ENCODE results near the gene TRIAP1.

TRIAP1 gene

DNA sequence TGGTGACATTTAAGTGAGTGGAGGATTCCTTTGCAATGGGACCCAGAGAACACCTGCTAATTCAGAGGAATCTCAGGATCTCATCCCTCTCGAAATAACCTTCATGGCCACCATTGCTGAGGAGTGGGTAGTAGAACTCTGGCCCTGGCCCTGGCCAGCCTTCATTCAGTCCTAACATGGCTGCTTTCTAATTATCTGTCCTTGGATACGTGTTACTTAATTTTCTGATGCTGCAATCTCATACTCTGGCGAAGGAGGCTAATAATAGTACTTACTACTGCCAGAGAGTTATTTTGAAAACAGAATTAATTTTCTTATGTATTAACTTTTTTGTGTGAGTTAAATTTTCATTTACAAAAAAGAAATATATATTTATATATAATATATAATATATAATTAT, 20.4 kb downstream of the TRIAP1 start:
- no peak for DNase-seq

DNA sequence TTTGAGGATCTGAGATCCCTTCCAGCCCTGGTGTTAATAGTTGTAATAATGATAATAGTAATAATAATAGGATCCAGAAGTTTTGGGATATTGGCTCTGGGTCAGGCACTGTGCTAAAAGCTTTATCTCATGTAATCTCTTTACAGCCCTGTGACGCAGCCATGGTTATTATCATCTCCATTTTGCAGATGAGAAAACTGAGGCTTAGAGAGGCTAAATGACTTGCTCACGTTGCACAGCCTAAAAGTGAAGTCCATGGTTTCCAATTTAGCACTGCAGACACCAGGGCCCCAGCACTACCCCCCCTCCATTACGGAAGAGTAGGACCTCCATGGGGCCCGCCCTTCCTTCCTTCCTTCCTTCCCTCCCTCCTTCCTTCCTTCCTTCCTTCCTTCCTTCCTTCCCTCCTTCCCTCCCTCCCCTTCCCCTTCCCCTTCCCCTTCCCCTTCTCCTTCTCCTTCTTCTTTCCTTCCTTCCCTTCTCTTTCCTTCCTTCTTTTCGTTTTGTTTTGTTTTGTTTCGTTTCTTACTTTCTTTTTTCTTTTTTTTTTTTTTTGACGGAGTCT, 23.2 kb downstream of the TRIAP1 start:
- no peak for DNase-seq

- no peak for DNase-seq
These were observed 24.5 kb downstream of the TRIAP1 start for GRCh38 chr12:120421701-120422100.

DNA sequence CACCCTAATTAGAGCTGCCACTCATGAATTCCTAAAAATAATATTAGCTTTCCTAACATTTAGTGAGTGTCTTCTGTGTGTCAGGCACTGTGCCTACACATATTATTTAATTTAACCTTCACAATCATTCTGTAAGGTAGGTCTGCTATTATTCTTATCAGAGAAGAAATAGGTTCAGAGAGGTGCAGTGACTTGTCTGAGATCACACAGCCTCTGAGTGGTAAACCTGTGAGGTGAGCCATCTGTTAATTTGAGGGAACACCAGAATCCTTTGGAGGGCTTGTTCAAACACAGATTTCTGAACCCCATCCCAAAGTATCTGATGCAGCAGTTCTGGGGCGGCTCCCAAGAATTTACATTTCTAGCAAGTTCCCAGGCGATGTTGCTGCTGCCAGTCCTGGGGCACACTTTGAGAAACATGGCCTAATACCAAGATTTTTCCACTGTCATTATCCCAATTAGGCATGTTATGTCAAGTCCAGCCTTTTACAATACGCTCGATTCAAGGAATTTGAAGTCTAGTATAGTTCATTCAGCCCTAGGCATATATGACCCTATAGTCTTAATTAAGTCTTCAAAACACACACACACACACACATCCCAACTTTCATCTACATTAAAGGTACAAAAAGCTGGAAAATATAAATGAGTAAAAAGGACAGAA, 28.1 kb downstream of the TRIAP1 start:
- no peak for DNase-seq

GRCh38 chr12:120416490-120417216, 29.5 kb downstream of the TRIAP1 start:
- no peak for DNase-seq

- DNase-seq, result no peak
These were observed 32.1 kb downstream of the TRIAP1 start for GRCh38 chr12:120413901-120414695.

GRCh38 chr12:120412421-120412820, 33.8 kb downstream of the TRIAP1 start:
- DNase-seq, result no peak

DNA sequence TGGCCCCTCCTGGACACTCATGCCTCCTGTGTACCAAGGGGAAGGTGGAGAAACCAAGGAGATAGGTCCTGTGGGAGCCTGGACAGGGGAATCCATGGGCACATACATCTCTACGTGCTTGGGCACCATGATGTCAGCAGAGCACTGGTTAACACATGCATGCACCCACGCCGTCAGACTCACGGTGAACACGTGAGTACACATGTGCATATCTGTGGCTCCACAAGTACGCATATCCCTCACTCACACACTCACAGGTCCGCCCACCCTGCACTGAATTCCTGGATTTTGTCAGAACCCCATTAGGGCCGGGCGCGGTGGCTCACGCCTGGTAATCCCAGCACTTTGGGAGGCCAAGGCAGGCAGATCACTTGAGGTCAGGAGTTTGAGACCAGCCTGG, 37.4 kb downstream of the TRIAP1 start:
- DNase-seq, result no peak

GRCh38 chr12:120406553-120406952, 39.6 kb downstream of the TRIAP1 start:
- no peak for DNase-seq

- DNase-seq, result no peak
These were observed 40.1 kb downstream of the TRIAP1 start for GRCh38 chr12:120406069-120406468.

DNA sequence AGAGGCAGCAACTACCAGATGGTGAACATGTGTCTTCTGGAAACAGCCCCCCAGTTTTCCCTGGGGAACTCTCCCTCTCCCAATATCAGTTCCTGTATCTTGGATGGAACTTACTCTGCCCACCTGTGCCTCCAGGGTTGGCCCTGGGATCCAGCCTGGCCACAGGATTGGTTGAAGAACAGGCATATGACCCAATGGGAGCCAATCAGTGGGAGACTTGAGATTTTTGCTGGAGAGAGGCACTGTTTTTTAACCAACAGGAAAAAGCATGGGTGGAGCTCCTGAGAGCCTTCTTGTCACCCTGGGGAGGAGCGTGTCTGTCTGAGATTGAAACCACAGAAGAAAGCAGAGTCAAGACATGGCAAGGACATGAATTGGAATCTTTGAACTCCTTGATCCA, 41.9 kb downstream of the TRIAP1 start:
- no peak for DNase-seq

DNA sequence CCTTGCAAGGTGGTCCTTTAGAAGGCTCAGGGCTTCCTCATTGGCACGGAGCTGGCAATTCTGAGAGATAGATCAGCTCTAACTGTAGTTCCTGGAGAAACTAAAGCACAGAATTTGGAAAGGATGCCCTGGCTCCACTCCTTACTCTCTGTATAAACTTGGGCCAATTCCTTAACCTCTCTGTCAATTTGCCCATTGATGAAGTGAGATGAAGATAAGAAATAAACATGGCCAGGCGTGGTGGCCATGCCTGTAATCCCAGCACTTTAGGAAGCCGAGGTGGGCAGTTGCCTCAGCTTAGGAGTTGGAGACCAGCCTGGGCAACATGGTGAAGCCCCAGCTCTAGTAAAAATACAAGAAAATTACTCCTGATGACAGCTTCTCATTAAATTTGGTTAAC, 42.3 kb downstream of the TRIAP1 start:
- no peak for DNase-seq

DNA sequence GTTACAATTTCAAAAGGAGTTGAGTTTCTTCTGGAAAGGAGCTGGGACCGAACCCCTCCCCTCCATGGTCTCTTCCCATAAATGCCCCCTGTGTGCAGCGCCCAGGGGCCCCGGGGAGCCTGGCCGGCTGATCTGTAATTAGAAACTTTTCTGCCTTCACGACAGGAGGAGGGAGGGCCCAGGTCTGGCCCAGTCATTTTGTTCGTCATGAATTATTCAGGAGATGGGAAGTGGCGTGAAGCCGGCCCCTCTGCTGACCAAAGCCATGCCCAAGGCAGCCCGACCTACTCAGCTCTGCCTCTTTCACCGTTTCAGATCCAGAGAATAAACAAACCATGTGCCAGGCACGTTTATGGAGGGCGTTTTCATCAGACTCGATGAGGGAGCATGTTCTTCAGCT, 44.0 kb downstream of the TRIAP1 start:
- peak in 1 of 2 experiments; percentile 13 for DNase-seq

- DNase-seq, result peak in 1 of 2 experiments; percentile 24
These were observed 46.7 kb downstream of the TRIAP1 start for GRCh38 chr12:120399531-120399930.

GRCh38 chr12:120397824-120398540, 48.2 kb downstream of the TRIAP1 start:
- DNase-seq, result no peak

GRCh38 chr12:120394483-120395367, 51.5 kb downstream of the TRIAP1 start:
- DNase-seq, result peak; percentile 17 to 55
